Upper lobe of left lung (tissue), 6 donors: Measurements from ENCODE around the gene CACNA2D2. TPM values are rescaled to one million over a fixed set of nuclear protein-coding genes. Genes with fewer than 3 reads are reported as not detected.

Experiments
- ATAC-seq, 2 donors: fragments of 200-7000 bp; cut with Tn5 transposase; one replicate each; pipeline ENCODE4 v1.9.1; 2022; ENCODE audit warnings: mild to moderate bottlenecking in 2 of 2, moderate library complexity in 2 of 2; ENCODE audit not compliant: low FRiP score in 2 of 2
- DNase-seq, 2 donors: peaks; one replicate each; pipeline ENCODE4 v3.0.0-alpha.2; 2019 to 2020
- H3K27ac ChIP-seq, 4 donors: fragments of 200-600 bp; sonication (generic); one replicate each; pipeline ENCODE4 v1.5.1; 2016 to 2019
- H3K27me3 ChIP-seq, 4 donors: fragments of 200-600 bp; sonication (generic); one replicate each; pipeline ENCODE4 v1.5.1; 2017 to 2019
- H3K36me3 ChIP-seq, 4 donors: fragments of 200-600 bp; sonication (generic); one replicate each; pipeline ENCODE4 v1.5.1; 2016 to 2019
- H3K4me1 ChIP-seq, 4 donors: fragments of 200-600 bp; sonication (generic); one replicate each; pipeline ENCODE4 v1.5.1; 2018 to 2019
- H3K4me3 ChIP-seq, 4 donors: fragments of 200-600 bp; sonication (generic); one replicate each; pipeline ENCODE4 v1.5.1; 2017 to 2019; ENCODE audit warnings: mild to moderate bottlenecking in 2 of 4, moderate library complexity in 1 of 4
- H3K9me3 ChIP-seq, 4 donors: fragments of 200-600 bp; sonication (generic); one replicate each; pipeline ENCODE4 v1.5.1; 2018 to 2019
- CTCF ChIP-seq, 6 experiments: fragments of 450-650 bp in 4 of 6; fragments of 200-600 bp in 2 of 6; sonication (generic) in 2 of 6; IDR thresholded peaks; one replicate each; pipeline ENCODE4 v1.5.1; 2016 to 2019; ENCODE audit warnings: antibody characterized with exemption in 6 of 6
- EP300 ChIP-seq, 4 donors: sonication (generic); formaldehyde crosslinking; IDR thresholded peaks; one replicate each; pipeline ENCODE4 v1.5.1; 2017; ENCODE audit warnings: antibody characterized with exemption in 4 of 4, control low read depth in 2 of 4
- POLR2A ChIP-seq, 4 donors: fragments of 450-650 bp; IDR thresholded peaks; one replicate each; pipeline ENCODE4 v1.5.1; 2016 to 2017; ENCODE audit warnings: antibody characterized with exemption in 4 of 4, mild to moderate bottlenecking in 2 of 4
- POLR2AphosphoS5 ChIP-seq, 2 donors: sonication (generic); formaldehyde crosslinking; IDR thresholded peaks; one replicate each; pipeline ENCODE4 v1.5.1; 2017; ENCODE audit warnings: antibody characterized with exemption in 2 of 2
- WGBS, 2 donors: methylation state at CpG; one replicate each; pipeline ENCODE4 v1.1.5; 2017 to 2018; 5-methylcytosine and 5-hydroxymethylcytosine counted together
- total RNA-seq, 6 donors: library from RNA; depleted of rRNA in 4 of 6; stranded (reverse); fragments of >200 nt in 4 of 6; gene quantifications; one replicate each; pipeline versions ENCODE4 v1.1.0 to v1.2.1, GENCODE V29; 2016 to 2021
- donor health status: DM: no; HTN: no; CAD: no; lungs with moderate emphysema.
- donor health status: DM: no; HTN: yes; CAD: no; lungs with severe emphysema.

Gene CACNA2D2
- total RNA-seq, 6 donors from 2014 or later = 71.5 to 213 (median 113) TPM

DNA sequence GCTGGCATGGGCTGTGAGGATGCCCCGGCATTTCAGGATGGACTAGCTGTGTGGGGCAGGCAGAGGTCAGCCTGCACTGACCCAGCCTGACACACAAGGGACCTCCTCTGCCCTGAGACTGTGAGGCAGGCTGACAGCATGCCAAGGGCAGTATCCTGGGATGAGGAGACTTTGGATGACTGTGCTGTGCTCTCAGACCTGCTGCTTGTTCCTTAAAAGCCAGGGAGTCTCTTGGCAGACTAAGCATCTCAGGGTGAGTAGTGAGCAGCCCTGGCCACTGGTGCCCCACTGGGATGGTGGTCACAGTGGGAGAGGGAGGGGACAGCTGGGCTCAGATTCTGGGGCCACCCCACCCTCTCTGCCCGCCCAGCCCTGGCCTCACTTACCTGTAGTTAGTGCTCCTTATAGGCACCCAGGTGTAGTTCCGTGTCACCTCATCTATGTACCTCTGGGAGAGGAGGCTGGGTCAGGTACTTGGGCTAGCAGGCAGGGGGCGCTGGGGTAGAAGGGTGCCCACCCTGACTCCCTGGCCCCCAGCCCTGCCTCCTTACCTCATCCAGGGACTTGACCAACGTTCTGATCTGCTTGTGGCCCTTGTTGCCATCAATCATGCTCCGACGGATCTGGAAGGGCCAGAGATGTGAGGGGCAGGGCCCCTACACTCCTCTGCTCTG lies 128.0 kb downstream of the CACNA2D2 start:
- ATAC-seq (no peak), DNase-seq (no peak)
- H3K4me1 ChIP-seq = no peaks in the 10 kb centered on the region
- no peaks in the 10 kb centered on the region for H3K9me3 ChIP-seq
- no peak overlapping the region for H3K27ac ChIP-seq
- no peaks in the 10 kb centered on the region for H3K27me3 ChIP-seq
- TF ChIP-seq EP300 (IDR thresholded peaks at IDR 0.05) (no peak), CTCF (IDR thresholded peaks at IDR 0.05) (no peak), POLR2AphosphoS5 (IDR thresholded peaks at IDR 0.05) (no peak), POLR2A (IDR thresholded peaks at IDR 0.05) (no peak)
- H3K36me3 ChIP-seq = peaks cover 0 to 43% (median 4%) of the 10 kb centered on the region in 4 donors
- WGBS, 2 donors = 73 to 78% methylated on average over 5 to 6 of the region's 7 CpGs
- no peak overlapping the region for H3K4me3 ChIP-seq

GRCh38 chr3:50374363-50375257 lies 128.8 kb downstream of the CACNA2D2 start:
- WGBS, 2 donors = 53 to 80% methylated on average over 4 to 22 of the region's 22 CpGs
- Histone ChIP-seq H3K27me3 (no peaks in the 10 kb centered on the region), H3K27ac (no peak overlapping the region), H3K36me3 (peaks cover 0 to 43% (median 3%) of the 10 kb centered on the region in 4 donors), H3K4me3 (no peak overlapping the region), H3K9me3 (no peaks in the 10 kb centered on the region), H3K4me1 (no peaks in the 10 kb centered on the region)
- no peak for TF ChIP-seq CTCF (IDR thresholded peaks at IDR 0.05)
- TF ChIP-seq EP300 (IDR thresholded peaks at IDR 0.05) = no peak
- no peak for TF ChIP-seq POLR2AphosphoS5 (IDR thresholded peaks at IDR 0.05)
- TF ChIP-seq POLR2A (IDR thresholded peaks at IDR 0.05) = no peak
- ATAC-seq (no peak), DNase-seq (peak in 1 of 2 donors; percentile 70)

DNA sequence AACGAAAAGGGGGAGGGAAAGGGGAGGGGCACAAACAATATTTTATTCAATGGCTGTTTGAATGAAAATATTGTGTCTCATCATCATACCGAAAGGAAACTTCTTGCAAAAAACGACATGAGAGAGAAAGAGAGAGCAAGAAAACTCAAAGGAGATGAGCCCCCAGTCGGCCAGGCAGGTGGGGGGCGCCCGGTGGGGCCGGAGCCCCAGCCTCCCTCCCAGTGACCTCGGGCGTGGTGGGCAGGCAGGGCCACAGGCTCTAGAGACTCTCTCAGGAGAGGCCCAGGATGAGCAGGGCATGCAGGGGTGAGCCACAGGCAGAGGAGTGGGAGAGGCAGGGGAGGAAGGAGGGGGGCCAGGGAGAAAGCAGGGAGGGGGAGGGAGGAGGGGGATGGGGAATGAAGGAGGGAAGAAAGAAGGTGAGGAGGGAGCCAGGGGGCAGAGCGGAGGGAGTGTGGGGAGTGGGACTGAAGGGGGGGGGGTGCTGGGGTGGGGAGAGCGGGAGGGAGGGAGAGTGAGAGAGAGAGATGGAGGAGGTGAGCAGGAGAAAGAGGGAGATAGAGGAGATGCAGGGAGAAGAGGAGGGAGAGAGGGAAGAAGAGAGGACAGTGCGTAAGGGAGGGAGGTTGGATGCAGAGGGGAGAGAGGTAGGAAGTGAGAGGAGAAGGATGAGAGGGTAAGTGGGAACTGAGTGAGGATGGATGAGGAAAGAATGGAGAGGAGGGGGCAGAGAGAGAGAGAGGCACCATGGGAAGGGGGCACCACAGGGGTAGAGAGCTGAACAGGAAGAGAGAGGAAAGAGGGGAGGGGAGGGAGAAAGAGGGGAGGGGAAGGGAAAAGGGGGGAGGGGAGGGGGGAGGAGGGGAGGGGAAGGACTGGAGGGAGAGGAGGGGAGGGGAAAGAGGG lies 130.0 kb downstream of the CACNA2D2 start:
- DNase-seq (no peak), ATAC-seq (no peak)
- WGBS, 2 donors = 51 to 58% methylated on average over 8 to 12 of the region's 12 CpGs
- Histone ChIP-seq H3K27me3 (no peaks in the 10 kb centered on the region), H3K4me3 (no peak overlapping the region), H3K27ac (no peak overlapping the region), H3K4me1 (no peaks in the 10 kb centered on the region), H3K9me3 (no peaks in the 10 kb centered on the region), H3K36me3 (peaks cover 0 to 35% (median 2%) of the 10 kb centered on the region in 4 donors)
- TF ChIP-seq CTCF (IDR thresholded peaks at IDR 0.05) = no peak
- no peak for TF ChIP-seq EP300 (IDR thresholded peaks at IDR 0.05)
- TF ChIP-seq POLR2AphosphoS5 (IDR thresholded peaks at IDR 0.05) = no peak
- no peak for TF ChIP-seq POLR2A (IDR thresholded peaks at IDR 0.05)

DNA sequence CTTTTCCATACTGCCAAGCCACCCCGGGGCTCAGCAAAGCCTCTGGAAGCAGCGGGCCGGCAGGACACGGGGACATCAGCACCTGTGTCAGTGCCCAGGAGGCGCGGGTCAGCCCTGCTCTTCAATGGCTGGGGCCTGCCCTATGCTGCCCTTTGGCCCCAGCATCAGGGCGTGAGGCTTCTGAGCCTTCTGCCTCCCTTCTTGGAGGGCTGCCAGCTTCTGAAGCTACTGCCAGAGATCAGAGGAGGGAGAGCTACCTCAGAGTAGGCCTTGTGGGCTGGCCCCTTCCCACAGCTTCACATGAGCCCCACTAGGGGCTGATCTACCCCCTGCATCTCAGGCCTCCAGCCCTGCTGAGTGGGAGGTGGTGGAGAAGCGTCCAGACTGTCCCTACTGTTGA lies 131.1 kb downstream of the CACNA2D2 start:
- ATAC-seq (no peak), DNase-seq (no peak)
- TF ChIP-seq EP300 (IDR thresholded peaks at IDR 0.05) (no peak), POLR2A (IDR thresholded peaks at IDR 0.05) (no peak), POLR2AphosphoS5 (IDR thresholded peaks at IDR 0.05) (no peak), CTCF (IDR thresholded peaks at IDR 0.05) (no peak)
- Histone ChIP-seq H3K27me3 (no peaks in the 10 kb centered on the region), H3K4me1 (no peaks in the 10 kb centered on the region), H3K27ac (no peak overlapping the region), H3K36me3 (peaks cover 0 to 25% (median under 1%) of the 10 kb centered on the region in 4 donors), H3K9me3 (no peaks in the 10 kb centered on the region), H3K4me3 (no peak overlapping the region)
- WGBS, 2 donors = 60 to 79% methylated on average over 7 to 8 of the region's 8 CpGs
